Neuron (in vitro differentiated cells): ENCODE results near the gene ZSWIM6.

Source experiments
- H2AFZ ChIP-seq: one replicate; pipeline ENCODE4 v1.6.1; 2013; ENCODE audit warnings: low read depth, mild to moderate bottlenecking, inconsistent platforms, low read length, moderate library complexity
- H3K27me3 ChIP-seq: one replicate; pipeline ENCODE4 v1.6.1; 2013; ENCODE audit warnings: low read length; ENCODE audit not compliant: insufficient read depth
- H3K36me3 ChIP-seq: one replicate; pipeline ENCODE4 v1.6.1; 2013; ENCODE audit warnings: low read length; ENCODE audit not compliant: insufficient read depth
- H3K4me1 ChIP-seq: one replicate; pipeline ENCODE4 v1.6.1; 2013; ENCODE audit warnings: low read length; ENCODE audit not compliant: insufficient read depth
- H3K4me3 ChIP-seq: 2 replicates; pipeline ENCODE4 v1.5.1; 2013; ENCODE audit warnings: mild to moderate bottlenecking, low read length, moderate library complexity
- H3K9me3 ChIP-seq: one replicate; pipeline ENCODE4 v1.6.1; 2013; ENCODE audit warnings: low read length

The ZSWIM6 gene

GRCh38 chr5:61590473-61590872 is 258.4 kb downstream of the ZSWIM6 start:
- Histone ChIP-seq H3K4me3 (no peak overlapping the region), H3K4me1 (peaks cover 3% of the 10 kb centered on the region), H2AFZ (no peak overlapping the region)

DNA sequence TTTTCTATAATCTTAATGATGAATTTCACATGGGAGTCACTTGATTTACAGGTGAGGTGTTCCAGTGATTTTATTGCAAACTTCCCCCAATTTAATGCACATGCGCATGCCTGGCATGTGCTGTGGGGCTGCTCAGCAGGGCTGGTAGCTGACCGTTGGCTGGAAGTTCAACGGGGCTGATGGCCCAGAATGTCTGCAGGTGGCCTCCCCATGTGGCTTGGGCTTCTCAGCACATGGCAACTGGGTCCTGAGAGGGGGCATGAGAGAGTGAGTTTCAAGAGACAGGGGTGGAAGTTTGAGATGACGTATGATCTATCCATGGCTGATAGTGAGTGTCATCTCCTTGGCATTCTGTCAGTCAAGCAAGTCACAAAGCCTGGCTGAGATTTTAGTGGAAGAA is 259.8 kb downstream of the ZSWIM6 start:
- H3K9me3 ChIP-seq = no peaks in the 10 kb centered on the region
- no peak overlapping the region for H3K4me3 ChIP-seq
- H3K27me3 ChIP-seq = no peaks in the 10 kb centered on the region
- H3K4me1 ChIP-seq = peaks cover 3% of the 10 kb centered on the region
- no peak overlapping the region for H2AFZ ChIP-seq
- no peaks in the 10 kb centered on the region for H3K36me3 ChIP-seq

More at GRCh38 chr5:61590473-61590872, 258.4 kb downstream of the ZSWIM6 start:
- Histone ChIP-seq H3K36me3 (no peaks in the 10 kb centered on the region), H3K27me3 (no peaks in the 10 kb centered on the region), H3K9me3 (no peaks in the 10 kb centered on the region)

DNA sequence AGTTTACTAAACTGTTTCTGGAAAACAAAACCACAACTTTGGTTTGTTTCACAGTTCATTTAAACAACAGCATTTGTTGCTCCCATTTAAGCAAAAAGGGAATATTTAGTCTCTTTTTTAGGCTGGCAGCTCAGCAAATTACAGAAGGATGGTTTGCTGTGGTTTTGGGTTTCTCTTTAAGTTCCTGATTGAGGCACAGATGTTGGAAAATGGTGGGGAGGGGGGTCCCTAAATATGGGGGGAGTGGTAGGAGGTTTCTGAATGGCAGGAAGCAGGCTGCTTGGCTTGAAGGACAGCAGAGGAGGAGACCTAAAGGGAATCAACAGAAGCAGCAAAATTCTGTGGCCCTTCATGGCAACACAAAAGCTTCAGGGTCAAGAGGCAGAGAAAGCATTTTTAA is 263.4 kb downstream of the ZSWIM6 start:
- no peaks in the 10 kb centered on the region for H3K27me3 ChIP-seq
- H3K36me3 ChIP-seq = no peaks in the 10 kb centered on the region
- no peak overlapping the region for H3K4me3 ChIP-seq
- no peaks in the 10 kb centered on the region for H3K4me1 ChIP-seq
- peaks cover 2% of the 10 kb centered on the region for H3K9me3 ChIP-seq
- H2AFZ ChIP-seq = no peak overlapping the region
